Osteocyte (in vitro differentiated cells): ENCODE data around the gene COG4. TPM values are rescaled to one million over a fixed set of nuclear protein-coding genes. Genes with fewer than 3 reads are reported as not detected.

Experiments
- DNase-seq: peaks from one replicate; pipeline ENCODE4 v3.0.0; 2021; ENCODE audit warnings: mixed read lengths; ENCODE audit not compliant: unreplicated experiment; ENCODE audit errors: extremely low spot score
- H3K27ac Mint-ChIP-seq: one replicate; pipeline ENCODE4 v1.8.0; 2021; ENCODE audit warnings: mild to moderate bottlenecking, mixed read lengths; ENCODE audit not compliant: unreplicated experiment
- H3K27me3 Mint-ChIP-seq: one replicate; pipeline ENCODE4 v1.8.0; 2021; ENCODE audit warnings: mixed read lengths; ENCODE audit not compliant: unreplicated experiment
- H3K36me3 Mint-ChIP-seq: one replicate; pipeline ENCODE4 v1.8.0; 2021; ENCODE audit warnings: mixed read lengths; ENCODE audit not compliant: unreplicated experiment
- H3K4me1 Mint-ChIP-seq: one replicate; pipeline ENCODE4 v1.8.0; 2021; ENCODE audit warnings: mixed read lengths; ENCODE audit not compliant: unreplicated experiment
- H3K4me3 Mint-ChIP-seq: one replicate; pipeline ENCODE4 v1.8.0; 2021; ENCODE audit warnings: mild to moderate bottlenecking, moderate library complexity, mixed read lengths; ENCODE audit not compliant: unreplicated experiment
- H3K9me3 Mint-ChIP-seq: one replicate; pipeline ENCODE4 v1.8.0; 2021; ENCODE audit warnings: mixed read lengths; ENCODE audit not compliant: unreplicated experiment
- CTCF ChIP-seq: fragments of 200-600 bp; sonication (generic); IDR thresholded peaks from 2 replicates; pipeline ENCODE4 v1.5.0; 2021; ENCODE audit warnings: antibody characterized with exemption, mild to moderate bottlenecking, moderate library complexity
- total RNA-seq: library from RNA; stranded (reverse); gene quantifications from 2 replicates; pipeline ENCODE4 v1.2.1, GENCODE V29; 2021

COG4 gene
- total RNA-seq, 1 donor from 2014 or later = 69.9 TPM

DNA sequence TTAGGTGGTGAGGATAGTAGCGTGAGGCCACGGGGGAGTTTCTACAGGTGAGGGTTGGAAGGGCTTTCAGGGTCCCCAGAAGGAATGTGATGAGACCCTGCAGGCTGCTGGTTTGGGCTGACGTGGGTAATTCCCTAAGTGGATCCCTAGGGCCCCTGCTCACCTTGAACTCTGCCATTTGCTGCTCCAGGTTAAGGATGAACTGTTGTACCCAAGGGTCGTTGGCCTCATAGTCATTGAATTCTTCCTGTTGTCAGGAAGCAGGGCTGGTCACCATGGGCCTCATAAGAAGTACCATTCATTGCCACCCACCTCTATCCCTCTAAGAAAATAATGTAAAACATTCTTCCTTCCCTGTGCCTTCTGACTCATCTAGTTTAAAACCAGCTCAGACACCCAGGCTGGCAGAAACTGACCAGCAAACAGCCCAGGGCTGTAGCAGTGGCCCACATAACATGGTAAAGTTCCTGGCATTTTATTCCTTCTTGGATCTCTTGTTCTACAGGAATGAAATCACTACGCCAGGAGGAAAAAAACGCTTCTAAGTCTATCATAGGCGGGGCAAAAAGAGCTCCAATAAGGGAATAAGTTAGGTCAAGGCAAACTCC is 41.3 kb downstream of the COG4 start:
- Mint-ChIP-seq H3K27me3 (no peaks in the 10 kb centered on the region), H3K36me3 (peaks cover 13% of the 10 kb centered on the region), H3K9me3 (no peaks in the 10 kb centered on the region), H3K27ac (peak overlapping the region; percentile 89), H3K4me3 (no peak overlapping the region), H3K4me1 (peaks cover 46% of the 10 kb centered on the region)
- TF ChIP-seq CTCF = no peak
- no peak for DNase-seq

DNA sequence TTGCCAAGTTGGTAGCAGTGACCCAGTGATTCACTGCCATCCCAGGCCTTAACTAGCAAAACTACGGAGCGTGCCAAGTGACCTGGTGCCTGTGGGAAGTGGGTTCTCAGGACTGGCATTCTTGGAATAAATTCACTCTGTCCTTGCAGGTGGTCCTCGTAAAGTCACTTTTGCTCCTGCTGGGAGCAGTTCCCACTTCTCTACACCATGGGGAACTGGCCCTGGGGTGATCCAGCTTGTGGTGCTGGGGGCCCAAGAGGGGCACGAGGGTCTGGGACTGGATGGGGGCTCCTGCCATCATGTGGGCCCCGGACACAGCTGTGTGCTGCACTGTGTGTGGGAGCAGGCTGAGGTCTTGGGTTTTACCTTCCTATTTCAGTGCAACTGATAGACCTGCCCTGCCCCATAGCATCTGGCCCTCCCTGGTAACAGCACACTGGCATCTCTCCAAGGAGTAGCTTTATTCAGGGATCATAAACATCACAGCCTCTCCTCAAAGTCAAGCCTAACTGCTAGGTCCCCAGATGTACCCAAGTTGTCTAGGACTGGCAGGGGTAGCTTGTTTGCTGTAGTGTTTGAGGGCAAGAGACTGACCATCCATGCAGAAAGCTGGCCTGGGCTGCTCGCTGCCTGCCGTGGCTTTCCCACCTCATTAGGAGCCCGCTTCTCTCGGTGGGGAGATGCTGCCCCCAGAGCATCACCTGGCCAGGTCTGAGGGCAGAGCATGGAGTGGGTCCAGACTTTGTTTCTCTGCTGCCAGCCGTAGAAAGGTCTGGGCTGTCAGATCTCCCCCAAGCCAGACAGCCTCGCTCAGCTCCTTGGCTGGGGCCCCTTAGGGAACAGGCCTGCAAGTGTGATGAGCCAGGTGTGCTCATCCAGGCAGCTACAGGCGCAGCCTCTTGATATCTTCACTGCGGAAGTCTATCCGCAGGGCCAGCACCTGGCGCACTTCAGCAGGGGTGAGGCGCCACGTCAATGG is 42.9 kb downstream of the COG4 start:
- H3K4me1 Mint-ChIP-seq = peaks cover 59% of the 10 kb centered on the region
- no peak overlapping the region for H3K4me3 Mint-ChIP-seq
- no peaks in the 10 kb centered on the region for H3K9me3 Mint-ChIP-seq
- no peaks in the 10 kb centered on the region for H3K27me3 Mint-ChIP-seq
- no peak for TF ChIP-seq CTCF
- peaks cover 8% of the 10 kb centered on the region for H3K36me3 Mint-ChIP-seq
- no peak overlapping the region for H3K27ac Mint-ChIP-seq
- no peak for DNase-seq

- TF ChIP-seq CTCF = no peak
- Mint-ChIP-seq H3K27me3 (no peaks in the 10 kb centered on the region), H3K36me3 (peaks cover 8% of the 10 kb centered on the region), H3K27ac (peak overlapping the region; percentile 81), H3K9me3 (no peaks in the 10 kb centered on the region), H3K4me3 (no peak overlapping the region), H3K4me1 (peaks cover 59% of the 10 kb centered on the region)
- no peak for DNase-seq
These were observed 44.4 kb downstream of the COG4 start for GRCh38 chr16:70478912-70479341.

- Mint-ChIP-seq H3K4me3 (no peak overlapping the region), H3K9me3 (no peaks in the 10 kb centered on the region), H3K4me1 (peaks cover 54% of the 10 kb centered on the region), H3K27me3 (no peaks in the 10 kb centered on the region), H3K27ac (peak overlapping the region; percentile 81), H3K36me3 (peaks cover 5% of the 10 kb centered on the region)
- no peak for DNase-seq
- TF ChIP-seq CTCF = no peak
These were observed 45.2 kb downstream of the COG4 start for GRCh38 chr16:70478169-70478568.
